PC-9 (cell line): ENCODE results near the gene TMEM108. TPM values are rescaled to one million over a fixed set of nuclear protein-coding genes. Genes with fewer than 3 reads are reported as not detected.

Experiments used
- BruUV-seq: library from RNA; stranded (reverse); fragments of 400-500 nt; replicated peaks from 2 replicates; lab custom pipeline; 2021; lab: Mats Ljungman, UMichigan
- CTCF ChIA-PET: fragments of 300-600 bp; sonication (Branson Sonifier 250); formaldehyde crosslinking; loops from one replicate; lab custom pipeline; 2022; ENCODE audit warnings: antibody characterized with exemption; lab: Charles Lee
- POLR2A ChIA-PET: fragments of 300-600 bp; sonication (Branson Sonifier 250); formaldehyde crosslinking; loops from one replicate; lab custom pipeline; 2022; ENCODE audit warnings: antibody characterized with exemption; ENCODE audit not compliant: unreplicated experiment; lab: Charles Lee
- DNase-seq, 2 experiments: peaks; one replicate each; pipeline versions ENCODE4 v3.0.0 to v3.0.0-alpha.2; 2015 to 2022; ENCODE audit warnings: mixed read lengths in 1 of 2
- H2AFZ ChIP-seq: fragments of 200-600 bp; sonication (generic); 2 replicates; pipeline ENCODE4 v1.8.1; 2017; ENCODE audit warnings: antibody characterized with exemption
- H3F3A ChIP-seq: fragments of 200-600 bp; sonication (generic); 2 replicates; pipeline ENCODE4 v1.8.1; 2017; ENCODE audit warnings: antibody characterized with exemption, mild to moderate bottlenecking, low read depth; ENCODE audit not compliant: insufficient read depth
- H3K27ac ChIP-seq: fragments of 200-600 bp; sonication (generic); 2 replicates; pipeline ENCODE4 v1.6.1; 2016; ENCODE audit warnings: mixed run types
- H3K27me3 ChIP-seq: fragments of 200-600 bp; sonication (generic); 2 replicates; pipeline ENCODE4 v1.6.1; 2016; ENCODE audit warnings: low read depth, mixed run types; ENCODE audit not compliant: insufficient read depth
- H3K36me3 ChIP-seq: fragments of 200-600 bp; sonication (generic); 2 replicates; pipeline ENCODE4 v1.6.1; 2016; ENCODE audit warnings: low read depth, mixed run types
- H3K4me1 ChIP-seq: fragments of 200-600 bp; sonication (generic); replicated peaks from 2 replicates; pipeline ENCODE4 v1.6.1; 2016; ENCODE audit warnings: mixed run types; ENCODE audit not compliant: insufficient read depth
- H3K4me2 ChIP-seq: fragments of 200-600 bp; sonication (generic); 2 replicates; pipeline ENCODE4 v1.6.1; 2017; ENCODE audit warnings: mixed run types
- H3K4me3 ChIP-seq: fragments of 200-600 bp; sonication (generic); 2 replicates; pipeline ENCODE4 v1.6.1; 2016; ENCODE audit warnings: mixed run types
- H3K79me2 ChIP-seq: fragments of 200-600 bp; sonication (generic); 2 replicates; pipeline ENCODE4 v1.6.1; 2017; ENCODE audit warnings: low read depth, mixed run types
- H3K9me2 ChIP-seq: fragments of 200-600 bp; sonication (generic); 2 replicates; pipeline ENCODE4 v1.8.1; 2017; ENCODE audit warnings: mild to moderate bottlenecking; ENCODE audit not compliant: insufficient read depth
- H3K9me3 ChIP-seq: fragments of 200-600 bp; sonication (generic); 2 replicates; pipeline ENCODE4 v1.8.1; 2016; ENCODE audit warnings: low read depth; ENCODE audit not compliant: insufficient read depth
- H4K20me1 ChIP-seq: fragments of 200-600 bp; sonication (generic); 2 replicates; pipeline ENCODE4 v1.8.1; 2017; ENCODE audit not compliant: insufficient read depth
- EZH2 ChIP-seq: fragments of 200-600 bp; sonication (generic); IDR thresholded peaks from 2 replicates; pipeline ENCODE4 v1.8.0; 2017; ENCODE audit warnings: antibody characterized with exemption, low read depth
- intact Hi-C: fragments of 100-400 bp; cut with micrococcal nuclease; formaldehyde crosslinking; loops from one replicate; pipeline ENCODE4 v1.10.0; 2022; ENCODE audit not compliant: unreplicated experiment
- total RNA-seq: library from RNA; stranded (reverse); gene quantifications from 2 replicates; pipeline ENCODE4 v1.2.3, GENCODE V29; 2021
- TF ChIP-seq, protein P1 (sequence below): fragments of 200-600 bp; sonication (generic); conservative IDR thresholded peaks from 2 replicates; pipeline ENCODE4 v1.6.1; 2017; ENCODE audit warnings: mixed run types, antibody characterized with exemption, mild to moderate bottlenecking, moderate library complexity

The TMEM108 gene
- total RNA-seq, 1 experiment from 2014 or later, result not detected

- ChIA-PET POLR2A (no interaction called here), CTCF (no interaction called here)
- H3K36me3 ChIP-seq, result no peaks in the 10 kb centered on the region
- H3K27ac ChIP-seq, result no peak overlapping the region
- no peak overlapping the region for H2AFZ ChIP-seq
- H3K9me2 ChIP-seq, result no peaks in the 10 kb centered on the region
- H3K9me3 ChIP-seq, result no peaks in the 10 kb centered on the region
- intact Hi-C loops, result no loop called here
- H3K4me1 ChIP-seq, result no peaks in the 10 kb centered on the region
- DNase-seq, result no peak
- no peaks in the 10 kb centered on the region for H3F3A ChIP-seq
- H3K27me3 ChIP-seq, result no peaks in the 10 kb centered on the region
- H3K4me3 ChIP-seq, result no peak overlapping the region
- H4K20me1 ChIP-seq, result no peaks in the 10 kb centered on the region
- TF ChIP-seq EZH2, result no peak
- TF ChIP-seq, protein P1, sequence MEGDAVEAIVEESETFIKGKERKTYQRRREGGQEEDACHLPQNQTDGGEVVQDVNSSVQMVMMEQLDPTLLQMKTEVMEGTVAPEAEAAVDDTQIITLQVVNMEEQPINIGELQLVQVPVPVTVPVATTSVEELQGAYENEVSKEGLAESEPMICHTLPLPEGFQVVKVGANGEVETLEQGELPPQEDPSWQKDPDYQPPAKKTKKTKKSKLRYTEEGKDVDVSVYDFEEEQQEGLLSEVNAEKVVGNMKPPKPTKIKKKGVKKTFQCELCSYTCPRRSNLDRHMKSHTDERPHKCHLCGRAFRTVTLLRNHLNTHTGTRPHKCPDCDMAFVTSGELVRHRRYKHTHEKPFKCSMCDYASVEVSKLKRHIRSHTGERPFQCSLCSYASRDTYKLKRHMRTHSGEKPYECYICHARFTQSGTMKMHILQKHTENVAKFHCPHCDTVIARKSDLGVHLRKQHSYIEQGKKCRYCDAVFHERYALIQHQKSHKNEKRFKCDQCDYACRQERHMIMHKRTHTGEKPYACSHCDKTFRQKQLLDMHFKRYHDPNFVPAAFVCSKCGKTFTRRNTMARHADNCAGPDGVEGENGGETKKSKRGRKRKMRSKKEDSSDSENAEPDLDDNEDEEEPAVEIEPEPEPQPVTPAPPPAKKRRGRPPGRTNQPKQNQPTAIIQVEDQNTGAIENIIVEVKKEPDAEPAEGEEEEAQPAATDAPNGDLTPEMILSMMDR, result no peak
- H3K4me2 ChIP-seq, result no peak overlapping the region
- no TSS peak for BruUV-seq
- no peaks in the 10 kb centered on the region for H3K79me2 ChIP-seq
Measured at GRCh38 chr3:133055339-133055738, 17.1 kb downstream of the TMEM108 start.

- ChIA-PET CTCF (no interaction called here), POLR2A (no interaction called here)
- intact Hi-C loops, result no loop called here
- no peaks in the 10 kb centered on the region for H3F3A ChIP-seq
- no peak for DNase-seq
- no peaks in the 10 kb centered on the region for H3K4me1 ChIP-seq
- no peaks in the 10 kb centered on the region for H3K36me3 ChIP-seq
- 0 out of 2 replicates have a peak, but pooled peaks cover 4% of the 10 kb centered on the region for H3K27me3 ChIP-seq
- no peak overlapping the region for H2AFZ ChIP-seq
- BruUV-seq, result no TSS peak
- no peak overlapping the region for H3K4me2 ChIP-seq
- H3K27ac ChIP-seq, result no peak overlapping the region
- no peak overlapping the region for H3K4me3 ChIP-seq
- no peaks in the 10 kb centered on the region for H3K9me3 ChIP-seq
- no peaks in the 10 kb centered on the region for H3K79me2 ChIP-seq
- TF ChIP-seq EZH2, result no peak
- TF ChIP-seq, protein P1, result no peak
- no peaks in the 10 kb centered on the region for H4K20me1 ChIP-seq
- no peaks in the 10 kb centered on the region for H3K9me2 ChIP-seq
Measured at GRCh38 chr3:133058243-133058642, 20.1 kb downstream of the TMEM108 start.

- ChIA-PET CTCF (no interaction called here), POLR2A (no interaction called here)
- TF ChIP-seq EZH2, result no peak
- TF ChIP-seq, protein P1, result no peak
- H3K9me2 ChIP-seq, result no peaks in the 10 kb centered on the region
- no peaks in the 10 kb centered on the region for H3K9me3 ChIP-seq
- intact Hi-C loops, result no loop called here
- no peak overlapping the region for H3K27ac ChIP-seq
- no peak for DNase-seq
- no TSS peak for BruUV-seq
- no peaks in the 10 kb centered on the region for H3F3A ChIP-seq
- H3K79me2 ChIP-seq, result no peaks in the 10 kb centered on the region
- H3K4me2 ChIP-seq, result no peak overlapping the region
- no peaks in the 10 kb centered on the region for H3K4me1 ChIP-seq
- H3K36me3 ChIP-seq, result no peaks in the 10 kb centered on the region
- 0 out of 2 replicates have a peak, but pooled peaks cover 4% of the 10 kb centered on the region for H3K27me3 ChIP-seq
- H3K4me3 ChIP-seq, result no peak overlapping the region
- no peak overlapping the region for H2AFZ ChIP-seq
- no peaks in the 10 kb centered on the region for H4K20me1 ChIP-seq
Measured at GRCh38 chr3:133058831-133059230, 20.6 kb downstream of the TMEM108 start.
